ENCODE results near the gene ATG9B. TPM values are rescaled to one million over a fixed set of nuclear protein-coding genes. Genes with fewer than 3 reads are reported as not detected.

Gene ATG9B
- total RNA-seq, 1 experiment from 2014 or later: 0.98 TPM

DNA sequence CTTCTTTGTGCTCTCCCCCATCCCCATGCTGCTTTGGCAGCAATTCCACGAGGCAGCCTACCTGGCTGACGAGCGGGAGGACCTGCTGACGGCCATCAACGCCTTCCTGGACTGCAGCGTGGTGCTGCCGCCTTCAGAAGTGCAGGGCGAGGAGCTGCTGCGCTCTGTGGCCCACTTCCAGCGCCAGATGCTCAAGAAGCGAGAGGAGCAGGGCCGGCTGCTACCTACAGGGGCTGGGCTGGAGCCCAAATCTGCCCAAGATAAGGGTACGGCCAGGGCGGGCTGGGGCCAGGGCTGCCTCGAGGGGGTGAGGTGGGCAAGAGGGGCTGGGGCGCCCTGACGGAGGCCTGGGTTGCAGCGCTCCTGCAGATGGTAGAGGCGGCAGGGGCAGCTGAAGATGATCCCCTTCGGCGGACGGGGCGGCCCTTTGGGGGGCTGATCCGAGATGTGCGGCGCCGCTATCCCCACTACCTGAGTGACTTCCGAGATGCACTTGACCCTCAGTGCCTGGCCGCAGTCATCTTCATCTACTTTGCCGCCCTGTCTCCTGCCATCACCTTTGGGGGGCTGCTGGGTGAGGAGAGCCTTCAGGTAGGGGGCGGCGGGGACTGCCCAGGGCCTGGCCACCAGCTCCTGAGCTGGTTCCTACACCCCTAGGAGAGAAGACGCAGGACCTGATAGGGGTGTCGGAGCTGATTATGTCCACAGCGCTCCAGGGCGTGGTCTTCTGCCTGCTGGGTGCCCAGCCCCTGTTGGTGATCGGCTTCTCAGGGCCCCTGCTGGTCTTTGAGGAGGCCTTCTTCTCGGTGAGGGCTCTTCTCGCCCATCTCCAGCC, 47.0 kb upstream of the ATG9B start:
- no peak overlapping the region for H3K27ac ChIP-seq (ENCODE audit: low read length)
- in situ Hi-C loops (cut with HindIII; ENCODE audit: low pct_unique_long_range_greater_than_20kb, low sequenced_read_pairs): no loop called here
- H3K9me3 ChIP-seq (ENCODE audit: control insufficient read depth, insufficient read depth, low read depth, low read length): no peaks in the 10 kb centered on the region
- intact Hi-C loops (cut with micrococcal nuclease; ENCODE audit: unreplicated experiment): no loop called here
- peaks cover 9% of the 10 kb centered on the region for H3K4me1 ChIP-seq (ENCODE audit: control insufficient read depth, insufficient read depth, low read length)
- no peak overlapping the region for H3K4me3 ChIP-seq (ENCODE audit: low read depth in 2 of 2, low read length in 2 of 2)
- peaks cover 12% of the 10 kb centered on the region for H3K36me3 ChIP-seq (ENCODE audit: control insufficient read depth, insufficient read depth, low read length)
- no TSS peak for BruUV-seq (replicated peaks)
- ATAC-seq: no peak
- CTCF ChIA-PET: no interaction called here
- no peak for DNase-seq (ENCODE audit: low read depth, low spot score)
- no peaks in the 10 kb centered on the region for H3K27me3 ChIP-seq (ENCODE audit: control insufficient read depth, insufficient read depth, low read length)
- POLR2A ChIA-PET: interaction anchor here (0.5 kb wide), 1 partner anchor 346 kb away, joined by 13 read pairs; no protein-coding TSS in a partner anchor
- no peak for TF ChIP-seq POLR2AphosphoS5 (IDR thresholded peaks at IDR 0.05; ENCODE audit: low read depth, low read length)
- no peak for TF ChIP-seq SIN3A (IDR thresholded peaks at IDR 0.05; ENCODE audit: borderline replicate concordance, insufficient read depth, low read depth, low read length)
- TF ChIP-seq, protein P1, sequence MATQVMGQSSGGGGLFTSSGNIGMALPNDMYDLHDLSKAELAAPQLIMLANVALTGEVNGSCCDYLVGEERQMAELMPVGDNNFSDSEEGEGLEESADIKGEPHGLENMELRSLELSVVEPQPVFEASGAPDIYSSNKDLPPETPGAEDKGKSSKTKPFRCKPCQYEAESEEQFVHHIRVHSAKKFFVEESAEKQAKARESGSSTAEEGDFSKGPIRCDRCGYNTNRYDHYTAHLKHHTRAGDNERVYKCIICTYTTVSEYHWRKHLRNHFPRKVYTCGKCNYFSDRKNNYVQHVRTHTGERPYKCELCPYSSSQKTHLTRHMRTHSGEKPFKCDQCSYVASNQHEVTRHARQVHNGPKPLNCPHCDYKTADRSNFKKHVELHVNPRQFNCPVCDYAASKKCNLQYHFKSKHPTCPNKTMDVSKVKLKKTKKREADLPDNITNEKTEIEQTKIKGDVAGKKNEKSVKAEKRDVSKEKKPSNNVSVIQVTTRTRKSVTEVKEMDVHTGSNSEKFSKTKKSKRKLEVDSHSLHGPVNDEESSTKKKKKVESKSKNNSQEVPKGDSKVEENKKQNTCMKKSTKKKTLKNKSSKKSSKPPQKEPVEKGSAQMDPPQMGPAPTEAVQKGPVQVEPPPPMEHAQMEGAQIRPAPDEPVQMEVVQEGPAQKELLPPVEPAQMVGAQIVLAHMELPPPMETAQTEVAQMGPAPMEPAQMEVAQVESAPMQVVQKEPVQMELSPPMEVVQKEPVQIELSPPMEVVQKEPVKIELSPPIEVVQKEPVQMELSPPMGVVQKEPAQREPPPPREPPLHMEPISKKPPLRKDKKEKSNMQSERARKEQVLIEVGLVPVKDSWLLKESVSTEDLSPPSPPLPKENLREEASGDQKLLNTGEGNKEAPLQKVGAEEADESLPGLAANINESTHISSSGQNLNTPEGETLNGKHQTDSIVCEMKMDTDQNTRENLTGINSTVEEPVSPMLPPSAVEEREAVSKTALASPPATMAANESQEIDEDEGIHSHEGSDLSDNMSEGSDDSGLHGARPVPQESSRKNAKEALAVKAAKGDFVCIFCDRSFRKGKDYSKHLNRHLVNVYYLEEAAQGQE (IDR thresholded peaks at IDR 0.05; ENCODE audit: insufficient read depth in 1 of 2, low read depth in 2 of 2, low read length in 1 of 2): no peak
- TF ChIP-seq TCF7L2 (IDR thresholded peaks at IDR 0.05; ENCODE audit: low read depth, low read length): no peak
- TF ChIP-seq, protein P2, sequence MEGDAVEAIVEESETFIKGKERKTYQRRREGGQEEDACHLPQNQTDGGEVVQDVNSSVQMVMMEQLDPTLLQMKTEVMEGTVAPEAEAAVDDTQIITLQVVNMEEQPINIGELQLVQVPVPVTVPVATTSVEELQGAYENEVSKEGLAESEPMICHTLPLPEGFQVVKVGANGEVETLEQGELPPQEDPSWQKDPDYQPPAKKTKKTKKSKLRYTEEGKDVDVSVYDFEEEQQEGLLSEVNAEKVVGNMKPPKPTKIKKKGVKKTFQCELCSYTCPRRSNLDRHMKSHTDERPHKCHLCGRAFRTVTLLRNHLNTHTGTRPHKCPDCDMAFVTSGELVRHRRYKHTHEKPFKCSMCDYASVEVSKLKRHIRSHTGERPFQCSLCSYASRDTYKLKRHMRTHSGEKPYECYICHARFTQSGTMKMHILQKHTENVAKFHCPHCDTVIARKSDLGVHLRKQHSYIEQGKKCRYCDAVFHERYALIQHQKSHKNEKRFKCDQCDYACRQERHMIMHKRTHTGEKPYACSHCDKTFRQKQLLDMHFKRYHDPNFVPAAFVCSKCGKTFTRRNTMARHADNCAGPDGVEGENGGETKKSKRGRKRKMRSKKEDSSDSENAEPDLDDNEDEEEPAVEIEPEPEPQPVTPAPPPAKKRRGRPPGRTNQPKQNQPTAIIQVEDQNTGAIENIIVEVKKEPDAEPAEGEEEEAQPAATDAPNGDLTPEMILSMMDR (IDR thresholded peaks at IDR 0.05): no peak

DNA sequence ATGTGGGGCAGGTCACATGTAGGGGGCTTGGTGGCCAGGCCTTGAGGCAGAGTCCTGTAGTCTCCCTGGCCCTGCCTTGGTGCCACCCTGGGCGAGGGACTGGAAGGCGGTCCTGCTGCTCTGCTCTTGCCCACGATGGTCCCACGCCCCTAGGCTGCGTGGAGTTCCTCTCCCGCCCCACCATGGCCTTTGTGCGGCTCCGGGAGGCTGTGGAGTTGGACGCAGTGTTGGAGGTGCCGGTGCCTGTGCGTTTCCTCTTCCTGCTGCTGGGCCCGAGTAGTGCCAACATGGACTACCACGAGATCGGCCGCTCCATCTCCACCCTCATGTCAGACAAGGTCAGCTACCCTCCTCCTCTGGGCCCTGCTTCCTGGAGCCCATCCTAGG, 46.3 kb upstream of the ATG9B start:
- intact Hi-C loops (cut with micrococcal nuclease; ENCODE audit: unreplicated experiment): no loop called here
- no peak overlapping the region for H3K4me3 ChIP-seq (ENCODE audit: low read depth in 2 of 2, low read length in 2 of 2)
- DNase-seq (ENCODE audit: low read depth, low spot score) (no peak), ATAC-seq (no peak)
- TSS peak; percentile 16 for BruUV-seq (replicated peaks)
- peaks cover 4% of the 10 kb centered on the region for H3K4me1 ChIP-seq (ENCODE audit: control insufficient read depth, insufficient read depth, low read length)
- CTCF ChIA-PET: no interaction called here
- H3K27me3 ChIP-seq (ENCODE audit: control insufficient read depth, insufficient read depth, low read length): no peaks in the 10 kb centered on the region
- TF ChIP-seq POLR2AphosphoS5 (IDR thresholded peaks at IDR 0.05; ENCODE audit: low read depth, low read length): no peak
- TF ChIP-seq, protein P1 (IDR thresholded peaks at IDR 0.05; ENCODE audit: insufficient read depth in 1 of 2, low read depth in 2 of 2, low read length in 1 of 2): no peak
- TF ChIP-seq, protein P2 (IDR thresholded peaks at IDR 0.05): no peak
- TF ChIP-seq TCF7L2 (IDR thresholded peaks at IDR 0.05; ENCODE audit: low read depth, low read length): no peak
- TF ChIP-seq SIN3A (IDR thresholded peaks at IDR 0.05; ENCODE audit: borderline replicate concordance, insufficient read depth, low read depth, low read length): no peak
- peaks cover 17% of the 10 kb centered on the region for H3K36me3 ChIP-seq (ENCODE audit: control insufficient read depth, insufficient read depth, low read length)
- no peaks in the 10 kb centered on the region for H3K9me3 ChIP-seq (ENCODE audit: control insufficient read depth, insufficient read depth, low read depth, low read length)
- H3K27ac ChIP-seq (ENCODE audit: low read length): no peak overlapping the region
- POLR2A ChIA-PET: no interaction called here
- in situ Hi-C loops (cut with HindIII; ENCODE audit: low pct_unique_long_range_greater_than_20kb, low sequenced_read_pairs): no loop called here

Measured in Panc1 (cell line).